A673 (cell line): ENCODE data around the gene KIF26B.

Experiments
- EZH2 ChIP-seq: fragments of 200-600 bp; sonication (generic); IDR thresholded peaks from 2 replicates; pipeline ENCODE4 v1.6.1; 2017; ENCODE audit warnings: borderline replicate concordance, low read depth, mild to moderate bottlenecking, mixed read lengths, antibody characterized with exemption, low read length; ENCODE audit not compliant: poor library complexity, severe bottlenecking
- TF ChIP-seq, protein P1 (sequence below): fragments of 300-800, 200-600 bp; sonication (generic); conservative IDR thresholded peaks from 2 replicates; pipeline ENCODE4 v1.5.1; 2017; ENCODE audit warnings: low read depth, mild to moderate bottlenecking, antibody characterized with exemption, low read length, moderate library complexity, mixed read lengths

DNA sequence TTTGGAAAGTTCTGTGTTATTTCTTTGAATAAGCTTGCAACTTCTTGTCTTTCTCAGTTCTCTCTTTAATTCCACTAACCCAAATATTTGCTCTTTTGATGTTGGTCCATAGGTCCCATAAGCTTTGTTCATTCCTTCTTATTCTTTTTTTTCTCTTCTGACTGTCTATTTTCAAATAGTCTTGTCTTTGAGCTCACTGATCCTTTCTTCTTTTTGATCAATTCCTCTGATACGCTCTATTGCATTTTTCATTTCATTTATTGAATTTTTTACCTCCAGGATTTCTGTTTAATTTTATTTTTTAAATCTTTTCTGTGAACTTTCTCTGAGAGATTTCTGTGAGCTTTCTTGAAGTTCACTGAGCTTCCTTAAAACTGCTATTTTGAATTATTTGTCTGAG is 486.6 kb downstream of the KIF26B start:
- TF ChIP-seq, protein P1, sequence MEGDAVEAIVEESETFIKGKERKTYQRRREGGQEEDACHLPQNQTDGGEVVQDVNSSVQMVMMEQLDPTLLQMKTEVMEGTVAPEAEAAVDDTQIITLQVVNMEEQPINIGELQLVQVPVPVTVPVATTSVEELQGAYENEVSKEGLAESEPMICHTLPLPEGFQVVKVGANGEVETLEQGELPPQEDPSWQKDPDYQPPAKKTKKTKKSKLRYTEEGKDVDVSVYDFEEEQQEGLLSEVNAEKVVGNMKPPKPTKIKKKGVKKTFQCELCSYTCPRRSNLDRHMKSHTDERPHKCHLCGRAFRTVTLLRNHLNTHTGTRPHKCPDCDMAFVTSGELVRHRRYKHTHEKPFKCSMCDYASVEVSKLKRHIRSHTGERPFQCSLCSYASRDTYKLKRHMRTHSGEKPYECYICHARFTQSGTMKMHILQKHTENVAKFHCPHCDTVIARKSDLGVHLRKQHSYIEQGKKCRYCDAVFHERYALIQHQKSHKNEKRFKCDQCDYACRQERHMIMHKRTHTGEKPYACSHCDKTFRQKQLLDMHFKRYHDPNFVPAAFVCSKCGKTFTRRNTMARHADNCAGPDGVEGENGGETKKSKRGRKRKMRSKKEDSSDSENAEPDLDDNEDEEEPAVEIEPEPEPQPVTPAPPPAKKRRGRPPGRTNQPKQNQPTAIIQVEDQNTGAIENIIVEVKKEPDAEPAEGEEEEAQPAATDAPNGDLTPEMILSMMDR, result no peak
- TF ChIP-seq EZH2, result no peak
